ENCODE data around the gene PXN.

The PXN gene

DNA sequence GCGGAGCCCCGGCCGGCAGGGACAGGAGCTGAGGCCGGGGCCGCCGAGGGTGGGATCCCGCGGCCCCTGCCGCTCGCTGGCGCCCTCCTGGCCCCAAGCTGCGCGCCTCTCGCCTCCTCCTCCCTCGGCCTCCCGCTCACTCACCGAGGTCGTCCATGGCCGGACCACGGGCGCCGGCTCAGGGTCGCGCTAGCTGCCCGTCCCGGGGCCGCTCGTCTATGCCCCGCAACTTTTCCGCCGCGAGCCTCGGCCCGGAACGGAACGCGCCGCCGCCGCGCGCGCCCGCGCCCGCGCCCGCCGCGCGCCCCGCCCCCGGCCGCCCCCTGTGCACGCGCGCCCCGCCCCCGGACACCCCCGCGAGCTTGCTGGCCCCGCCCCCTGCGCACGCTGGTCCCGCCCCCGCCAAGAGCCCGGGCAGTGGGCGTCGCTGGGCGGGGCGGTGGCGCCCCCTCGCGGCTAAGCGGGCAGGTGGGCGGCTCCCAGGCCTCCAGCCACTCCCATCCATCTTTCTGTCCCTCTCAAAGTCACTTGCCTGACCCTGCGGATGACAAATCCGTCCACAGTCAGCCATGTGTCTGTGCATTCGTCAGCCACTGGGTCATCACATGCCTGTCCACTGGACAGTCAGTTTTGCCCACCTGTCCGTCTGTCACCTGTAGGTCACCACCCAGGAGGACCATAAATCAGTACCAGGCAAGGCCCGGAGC, at the start of gene PXN:
TSS of gene PXN (minus strand) at position 258 of the 707 bp plus-strand sequence. CDS start at position 157, 101 bp downstream.
- peak; percentile 93 for FAIRE-seq
- DNase-seq (ENCODE audit: insufficient read length, low spot score) = peak; percentile 73

DNA sequence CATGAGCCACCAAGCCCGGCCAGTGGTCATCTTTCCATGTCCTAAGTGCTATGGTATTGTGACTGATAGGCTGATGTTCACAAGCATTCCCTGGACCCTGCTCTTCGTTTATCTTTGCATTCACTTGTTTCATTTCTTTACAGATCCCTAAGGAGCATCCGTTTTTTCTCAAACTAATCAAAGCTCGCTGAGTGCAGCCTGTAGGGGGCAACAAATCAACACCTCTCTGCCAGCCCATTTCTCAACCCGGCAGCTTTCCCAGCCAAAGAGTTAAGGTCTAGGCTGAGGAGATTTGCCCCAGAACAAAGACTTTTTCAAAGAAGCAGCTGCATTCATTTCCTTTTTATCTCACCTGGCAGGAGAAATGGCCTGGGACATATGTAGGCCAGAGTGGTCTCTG, 48.7 kb upstream of the PXN start:
- no peak for DNase-seq (ENCODE audit: insufficient read length, low spot score)
- no peak for FAIRE-seq

DNA sequence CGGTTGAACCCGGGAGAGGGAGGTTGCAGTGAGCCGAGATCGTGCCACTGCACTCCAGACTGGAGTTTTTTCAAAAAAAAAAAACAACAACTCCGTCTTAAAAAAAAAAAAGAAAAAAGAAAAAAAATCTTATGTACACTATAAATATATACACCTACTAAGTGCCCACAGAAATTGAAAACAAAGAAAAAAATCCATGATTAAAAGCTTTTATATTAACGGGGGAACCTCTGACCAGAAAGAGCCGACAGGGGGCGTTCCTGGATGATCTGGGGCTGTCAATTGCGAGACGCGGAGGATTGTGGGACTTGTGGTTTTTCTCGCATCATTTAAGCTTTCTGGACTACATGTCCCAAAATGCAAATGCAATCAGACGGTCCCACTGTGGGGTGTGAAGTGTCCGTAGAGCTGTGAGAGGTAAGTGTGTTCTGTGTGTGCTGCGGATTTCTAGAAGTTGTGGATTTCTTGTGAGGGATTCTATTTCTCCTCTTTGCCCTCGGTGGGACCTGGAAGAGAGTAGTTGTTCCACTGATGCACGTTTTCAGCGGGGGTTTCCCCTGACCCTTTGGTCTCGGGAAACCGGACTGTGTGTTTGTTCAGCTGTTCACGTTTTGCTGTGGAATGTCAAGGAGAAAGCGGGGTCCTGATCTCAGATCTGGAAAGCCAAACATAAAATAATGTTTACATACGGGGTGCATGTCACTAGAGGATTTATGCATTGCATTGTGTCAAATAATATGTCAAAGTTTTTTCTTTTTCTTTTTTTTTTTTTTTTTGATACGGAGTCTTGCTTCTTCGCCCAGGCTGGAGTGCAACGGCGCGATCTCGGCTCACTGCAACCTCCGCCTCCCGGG, 36.7 kb upstream of the PXN start, which contains the start of gene SIRT4:
TSS of gene SIRT4 (plus strand) at position 360 of the 854 bp plus-strand sequence. CDS start 1,241 bp downstream, outside the sequence.
- peak; percentile 90 for FAIRE-seq
- DNase-seq (ENCODE audit: insufficient read length, low spot score) = peak; percentile 96

DNA sequence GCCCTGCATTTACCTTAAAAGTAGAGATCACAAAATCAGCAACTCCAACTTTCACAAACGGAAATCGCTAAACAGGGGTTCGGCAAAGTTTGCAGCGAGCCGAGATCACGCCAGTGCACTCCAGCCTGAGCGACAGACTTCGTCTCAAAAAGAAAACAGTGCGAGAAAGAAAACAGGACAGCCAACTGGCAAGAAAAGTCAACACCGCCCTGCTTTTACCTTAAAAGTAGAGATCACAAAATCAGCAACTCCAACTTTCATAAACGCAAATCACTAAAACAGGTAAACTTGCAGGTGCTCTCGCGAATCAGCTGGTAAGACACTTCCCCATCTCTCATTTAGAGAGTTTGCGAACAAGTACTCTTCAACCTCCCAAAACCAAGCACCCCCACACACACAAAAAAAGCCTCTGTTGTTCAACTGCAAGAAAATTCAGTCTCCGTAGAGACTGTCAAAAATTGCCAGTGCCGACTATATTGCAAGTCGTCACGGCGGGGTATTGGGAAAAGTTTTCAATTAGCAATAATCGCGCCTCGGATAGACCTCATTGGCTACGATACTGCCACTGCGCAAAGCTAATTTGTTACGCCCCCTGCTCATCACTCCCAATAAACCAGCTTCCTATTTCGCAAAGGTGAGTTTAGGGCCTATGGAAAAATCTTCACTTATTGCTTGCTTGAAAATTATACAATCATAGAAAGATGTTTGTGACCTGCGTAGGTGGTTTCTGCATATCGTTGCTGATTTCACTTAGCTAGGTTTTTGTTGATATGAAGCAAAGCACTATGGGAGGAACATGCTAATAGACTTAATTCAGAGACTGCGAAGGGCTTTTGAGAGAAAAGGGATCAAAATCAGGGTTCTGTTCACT, 27.4 kb upstream of the PXN start, which contains the start of gene RNU4-1:
TSS of gene RNU4-1 (minus strand) at position 577 of the 871 bp plus-strand sequence.
- peak; percentile 54 for DNase-seq (ENCODE audit: insufficient read length, low spot score)
- no peak for FAIRE-seq

DNA sequence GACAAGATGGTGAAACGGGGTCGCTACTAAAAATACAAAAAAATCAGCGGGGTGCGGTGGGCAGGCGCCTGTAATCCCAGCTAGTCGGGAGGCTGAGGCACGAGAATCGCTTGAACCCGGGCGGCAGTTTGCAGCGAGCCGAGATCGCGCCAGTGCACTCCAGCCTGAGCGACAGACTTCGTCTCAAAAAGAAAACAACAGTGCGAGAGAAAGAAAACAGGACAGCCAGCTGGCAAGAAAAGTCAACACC, 26.8 kb upstream of the PXN start:
- DNase-seq (ENCODE audit: insufficient read length, low spot score) (no peak), FAIRE-seq (no peak)

DNA sequence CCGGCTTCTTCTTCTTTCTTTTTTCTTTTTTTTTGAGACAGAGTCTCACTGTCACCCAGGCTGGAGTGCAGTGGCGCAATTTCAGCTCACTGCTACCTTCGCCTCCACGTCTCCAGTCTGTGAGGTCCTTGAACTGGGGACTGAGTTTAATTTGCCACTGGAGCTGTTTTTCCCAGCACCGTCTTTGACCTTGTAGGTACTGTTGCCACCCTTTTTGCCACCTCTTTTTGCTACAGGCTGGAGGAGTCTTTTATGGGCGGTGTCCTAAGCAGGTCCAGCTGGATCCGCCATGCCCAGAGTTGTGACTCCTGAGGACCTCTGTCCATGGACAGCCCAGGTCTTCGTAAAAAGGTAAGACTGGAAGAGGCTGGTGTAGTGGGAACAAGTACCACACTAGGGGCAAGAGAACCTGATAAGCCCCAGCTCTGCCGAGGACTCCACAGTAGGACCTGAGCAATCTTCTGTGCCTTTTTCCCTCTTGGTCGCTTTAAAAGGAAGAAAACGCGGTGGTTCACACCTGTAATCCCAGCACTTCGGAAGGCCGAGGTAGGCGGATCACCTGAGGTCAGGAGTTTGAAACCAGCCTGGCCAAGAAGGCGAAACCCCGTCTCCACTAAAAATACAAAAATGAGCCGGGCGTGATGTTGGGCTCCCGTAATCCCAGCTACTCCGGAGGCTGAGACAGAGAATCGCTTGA, 25.2 kb upstream of the PXN start:
- FAIRE-seq = no peak
- no peak for DNase-seq (ENCODE audit: insufficient read length, low spot score)

DNA sequence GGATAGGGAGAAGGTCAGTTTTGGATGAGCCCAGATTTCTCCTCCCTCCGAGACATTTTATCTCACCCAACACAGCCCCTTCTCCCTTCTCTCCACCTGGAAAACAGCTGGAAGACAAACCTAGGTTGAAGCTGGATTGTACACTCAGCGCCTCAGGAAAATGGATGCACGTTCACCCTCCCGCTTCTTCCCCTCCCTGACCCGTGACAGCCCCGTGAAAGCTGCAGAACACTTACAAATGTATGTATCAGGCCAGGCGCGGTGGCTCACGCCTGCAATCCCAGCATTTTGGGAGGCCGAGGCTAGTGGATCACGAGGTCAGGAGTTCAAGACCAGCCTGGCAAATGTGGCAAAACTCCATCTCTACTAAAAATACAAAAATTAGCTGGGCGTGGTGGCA, 22.0 kb upstream of the PXN start:
- FAIRE-seq (no peak), DNase-seq (ENCODE audit: insufficient read length, low spot score) (no peak)

DNA sequence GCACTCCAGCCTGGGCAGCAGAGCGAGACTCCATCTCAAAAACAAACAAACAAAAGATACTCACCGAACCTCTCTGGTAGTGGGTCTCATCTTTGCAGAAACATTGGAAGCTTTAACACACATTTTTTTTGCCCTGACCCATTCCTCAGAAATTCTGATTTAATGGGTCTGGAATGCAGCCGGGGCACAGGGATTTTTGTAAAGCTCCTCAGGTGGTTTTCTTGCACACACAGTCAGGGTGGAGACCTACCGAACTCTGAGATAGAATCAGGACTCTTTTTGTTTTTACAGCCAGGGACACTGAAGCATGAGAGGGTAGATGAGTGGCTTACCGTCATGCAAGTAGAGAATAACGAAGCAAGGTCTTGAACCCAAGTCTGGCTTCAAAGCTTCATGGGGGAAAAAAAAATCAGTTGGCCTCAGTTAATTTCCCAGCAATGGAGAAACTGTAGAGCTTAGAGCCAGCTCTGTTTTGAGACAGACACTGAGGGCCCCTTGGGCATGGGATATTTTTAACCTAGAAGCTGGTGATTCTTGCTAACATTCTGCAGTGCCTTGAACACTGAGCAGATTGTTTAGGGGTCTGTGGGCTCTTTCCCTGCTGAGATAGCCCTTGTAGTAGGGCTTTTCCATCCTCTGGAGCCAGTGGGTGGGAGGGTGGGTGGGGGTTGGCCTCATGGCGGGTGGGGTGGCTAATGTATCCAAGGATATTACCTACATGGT, 21.4 kb upstream of the PXN start:
- FAIRE-seq = no peak

DNA sequence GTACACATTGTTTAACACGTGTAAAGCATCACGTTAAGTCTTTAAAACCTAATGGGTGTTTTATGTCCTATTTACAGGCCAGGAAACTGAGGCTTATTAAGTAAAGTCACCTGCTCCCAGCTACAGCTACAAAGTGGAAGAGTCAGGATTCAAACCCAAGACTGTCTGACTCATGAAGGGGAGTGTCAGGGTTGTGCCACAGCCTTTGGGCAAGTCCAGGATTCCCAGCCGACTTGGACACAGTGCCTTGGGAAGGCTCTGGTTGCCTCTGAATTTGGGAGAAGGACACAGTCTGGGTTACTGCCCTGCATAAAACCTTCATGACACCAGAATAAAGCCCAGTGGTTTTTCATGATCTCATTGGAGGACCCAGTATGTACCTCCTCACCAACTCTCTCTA, 18.9 kb upstream of the PXN start:
- no peak for DNase-seq (ENCODE audit: insufficient read length, low spot score)
- FAIRE-seq = no peak

More for the DNA sequence above, 21.4 kb upstream of the PXN start:
- no peak for DNase-seq (ENCODE audit: insufficient read length, low spot score)

DNA sequence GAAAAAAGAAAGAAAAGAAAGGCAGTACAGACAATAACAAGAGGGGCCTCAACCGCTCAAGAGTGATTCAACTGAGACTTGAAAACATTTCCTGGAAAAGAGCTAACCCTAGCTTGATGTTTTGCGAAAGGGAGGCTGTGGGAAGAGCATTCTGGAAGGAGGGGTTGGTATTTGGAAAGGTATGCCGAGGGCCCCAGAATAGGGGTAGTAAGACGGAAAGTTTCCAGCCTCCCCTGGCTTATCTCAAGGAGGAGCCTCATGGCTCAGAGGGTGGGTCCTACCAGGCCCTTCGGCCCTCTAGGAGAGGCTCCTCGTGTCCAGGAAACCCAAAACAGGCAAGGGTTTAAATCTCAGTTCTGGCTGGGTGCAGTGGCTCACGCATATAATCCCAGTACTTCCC, 17.8 kb upstream of the PXN start:
- DNase-seq (ENCODE audit: insufficient read length, low spot score) (no peak), FAIRE-seq (no peak)

DNA sequence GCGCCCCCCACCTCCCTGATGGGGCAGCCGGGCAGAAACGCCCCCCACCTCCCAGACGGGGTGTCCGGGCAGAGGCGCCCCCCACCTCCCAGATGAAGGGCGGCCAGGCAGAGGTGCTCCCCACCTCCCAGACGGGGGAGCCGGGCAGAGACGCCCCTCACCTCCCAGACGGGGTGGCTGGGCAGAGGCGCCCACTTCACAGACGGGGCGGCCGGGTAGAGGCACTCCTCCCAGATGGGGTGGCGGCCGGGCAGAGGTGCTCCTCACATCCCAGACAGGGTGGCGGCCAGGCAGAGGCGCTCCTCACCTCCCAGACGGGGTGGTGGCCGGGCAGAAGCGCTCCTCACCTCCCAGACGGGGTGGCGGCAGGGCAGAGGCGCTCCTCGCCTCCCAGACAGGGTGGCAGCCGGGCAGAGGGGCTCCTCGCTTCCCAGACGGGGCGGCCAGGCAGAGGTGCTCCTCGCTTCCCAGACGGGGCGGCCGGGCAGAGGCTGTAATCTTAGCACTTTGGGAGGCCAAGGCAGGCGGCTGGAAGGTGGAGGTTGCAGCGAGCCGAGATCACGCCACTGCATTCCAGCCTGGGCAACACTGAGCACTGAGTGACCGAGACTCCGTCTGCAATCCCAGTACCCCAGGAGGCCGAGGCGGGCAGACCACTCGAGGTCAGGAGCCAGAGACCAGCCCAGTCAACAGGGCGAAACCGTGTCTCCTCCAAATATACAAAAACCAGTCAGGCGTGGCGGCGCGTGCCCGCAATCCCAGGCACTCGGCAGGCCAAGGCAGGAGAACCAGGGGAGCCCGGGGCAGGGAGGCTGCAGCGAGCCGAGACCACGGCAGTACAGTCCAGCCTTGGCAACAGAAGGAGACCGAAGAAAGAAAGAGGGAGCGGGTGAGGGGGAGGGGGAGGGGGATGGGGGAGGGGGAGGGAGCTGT, 12.9 kb upstream of the PXN start:
- FAIRE-seq = no peak

DNA sequence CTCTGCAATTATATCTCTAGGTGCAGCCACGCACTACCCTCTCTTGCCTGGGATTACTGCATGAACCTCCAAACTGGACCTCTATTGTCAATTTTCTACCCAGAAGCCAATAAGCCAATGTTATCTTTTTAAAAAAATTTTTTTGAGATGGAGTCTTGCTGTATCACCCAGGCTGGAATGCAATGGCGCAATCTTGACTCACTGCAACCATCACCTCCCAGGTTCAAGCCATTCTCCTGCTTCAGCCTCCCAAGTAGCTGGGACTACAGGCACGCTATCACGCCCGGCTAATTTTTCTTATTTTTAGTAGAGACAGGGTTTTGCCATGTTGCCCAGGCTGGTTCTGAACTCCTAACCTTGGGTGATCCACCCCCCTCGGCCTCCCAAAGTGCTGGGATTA, 11.2 kb upstream of the PXN start:
- FAIRE-seq = no peak
- no peak for DNase-seq (ENCODE audit: insufficient read length, low spot score)

More for the DNA sequence above, 12.9 kb upstream of the PXN start:
- no peak for DNase-seq (ENCODE audit: insufficient read length, low spot score)

DNA sequence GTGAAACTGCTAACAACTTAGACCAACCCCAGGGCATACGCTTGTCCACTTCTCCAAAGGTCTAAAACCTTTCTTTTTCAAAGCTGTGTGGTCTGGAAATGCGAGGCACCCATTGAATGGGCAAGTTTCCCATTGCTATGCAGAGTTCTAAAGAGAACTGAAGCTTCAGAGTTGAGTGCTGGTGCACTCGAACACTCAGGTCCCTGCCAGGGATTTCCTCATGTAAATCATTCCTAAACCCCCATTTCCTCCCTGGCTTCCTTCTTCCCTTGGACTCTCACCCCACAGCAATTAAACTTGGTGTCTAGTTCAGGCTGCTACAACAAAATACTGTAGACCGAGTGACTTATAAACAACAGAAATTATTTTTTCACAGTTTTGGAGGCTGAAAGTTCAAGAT, 2.2 kb upstream of the PXN start:
- DNase-seq (ENCODE audit: insufficient read length, low spot score) (no peak), FAIRE-seq (no peak)

DNA sequence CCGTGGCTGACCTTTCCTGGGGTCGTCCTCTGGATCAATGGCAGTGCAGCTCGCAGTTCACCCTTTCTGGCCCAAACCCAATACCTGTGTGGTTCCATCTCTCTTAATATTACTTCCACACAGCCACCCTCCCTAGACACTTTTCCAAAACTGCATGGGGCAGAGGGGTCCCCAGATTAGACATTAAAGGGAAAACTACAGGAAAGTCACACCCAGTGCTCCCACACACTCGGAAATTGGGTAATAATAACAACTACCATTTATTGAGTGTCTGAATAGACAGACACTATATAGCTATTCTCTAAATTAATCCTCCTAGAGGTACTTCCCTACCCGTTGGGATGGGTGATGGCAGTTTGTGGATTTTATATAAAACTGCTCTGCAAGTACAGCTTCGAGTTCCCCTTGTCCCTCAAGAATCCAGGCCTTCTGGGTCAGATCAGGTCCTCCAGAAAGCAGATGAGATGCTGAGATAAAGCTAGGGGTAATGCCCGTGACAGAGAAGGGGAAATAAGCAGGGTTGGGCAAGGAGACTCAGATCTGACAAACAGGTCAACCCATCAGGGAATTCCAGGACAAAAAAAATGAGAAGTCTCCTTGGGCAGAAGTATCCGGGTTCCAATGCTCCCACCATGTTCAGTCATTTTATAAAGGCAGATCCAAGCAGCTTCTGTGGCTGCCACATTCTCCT, 795 bp upstream of the PXN start:
- no peak for FAIRE-seq
- DNase-seq (ENCODE audit: insufficient read length, low spot score) = no peak

DNA sequence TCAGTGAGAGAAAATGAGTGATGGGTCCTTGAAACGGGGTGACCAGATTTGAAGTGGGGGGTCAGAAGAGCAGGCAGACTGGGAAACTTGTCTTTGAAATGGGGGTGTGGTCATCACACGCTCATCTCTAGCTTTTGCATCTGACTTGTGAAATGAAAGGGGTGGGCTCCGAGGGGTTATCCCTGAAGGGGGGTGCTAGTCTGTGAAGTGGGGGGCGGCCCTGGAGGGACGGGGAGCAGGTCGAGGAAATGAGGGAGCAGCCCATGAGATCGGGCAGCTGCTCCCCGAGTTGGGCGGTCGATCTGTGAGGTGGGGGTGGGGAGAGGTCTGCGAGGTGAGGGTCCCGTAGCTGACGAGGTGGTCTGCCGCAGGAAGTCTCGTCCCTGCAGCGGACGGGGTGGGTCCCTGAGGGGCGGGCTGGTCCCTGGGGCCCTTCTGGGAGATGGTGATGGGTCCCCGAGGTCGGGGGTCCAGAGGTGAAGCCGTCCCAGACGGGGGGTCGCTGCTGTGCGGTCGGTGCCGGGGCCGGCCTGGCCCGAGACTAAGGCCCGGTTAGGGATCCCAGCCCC, 542 bp downstream of the PXN start:
- FAIRE-seq (no peak), DNase-seq (ENCODE audit: insufficient read length, low spot score) (no peak)

DNA sequence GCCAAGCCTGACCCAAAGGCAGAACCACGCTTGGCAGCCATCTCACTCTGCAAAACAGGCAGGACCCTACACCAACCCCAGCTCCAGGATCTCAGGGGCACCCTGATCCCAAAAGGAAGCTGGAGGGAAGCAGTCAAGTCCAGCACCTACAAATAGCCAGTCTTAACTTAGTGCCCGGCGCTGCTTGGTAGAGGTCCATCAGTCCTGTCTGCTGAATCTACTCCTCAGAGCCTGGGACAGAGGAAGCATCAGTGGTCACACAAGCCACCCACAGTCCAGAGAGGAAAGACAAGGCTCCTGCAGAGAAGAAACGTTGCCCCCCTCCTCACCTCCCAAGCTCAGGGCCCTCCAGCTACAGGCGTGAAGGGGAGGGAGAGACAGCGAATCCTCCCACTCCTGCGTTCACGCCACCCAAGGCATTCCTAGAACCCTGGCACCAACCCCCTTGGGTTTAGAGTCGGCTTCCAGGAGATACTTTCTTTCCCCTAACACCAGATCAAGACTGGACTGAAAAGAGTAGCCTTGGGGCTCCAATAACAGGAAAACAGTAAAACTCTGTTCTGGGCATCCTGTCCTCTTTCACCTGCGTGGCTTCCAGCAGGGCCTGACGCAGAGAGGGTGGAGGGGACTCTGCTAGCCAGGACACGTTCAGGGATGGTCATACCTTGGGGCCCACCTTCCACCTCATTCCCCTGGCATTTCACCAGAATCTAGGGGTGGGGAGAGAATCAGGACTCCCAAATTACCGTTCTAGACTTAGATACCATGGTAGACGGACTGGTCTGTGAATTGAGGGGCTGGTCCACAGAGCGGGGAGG, 1.2 kb downstream of the PXN start:
- DNase-seq (ENCODE audit: insufficient read length, low spot score) (no peak), FAIRE-seq (no peak)

DNA sequence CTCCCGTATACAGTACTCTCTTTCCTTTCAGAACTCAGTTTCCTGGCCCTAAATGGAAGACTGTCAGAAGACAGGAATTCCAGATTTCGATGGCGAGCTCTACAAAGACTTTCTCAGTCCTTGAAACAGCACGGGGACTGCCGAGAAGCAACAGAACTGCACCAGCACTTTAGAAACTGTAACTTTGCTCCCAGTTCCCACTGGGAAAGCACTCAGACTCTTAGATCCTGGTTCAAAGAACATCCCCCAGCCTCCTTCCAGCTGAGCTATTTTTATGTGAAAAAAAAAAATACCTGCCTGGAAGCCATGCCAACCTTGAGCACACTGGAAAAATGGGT, 1.8 kb downstream of the PXN start:
- FAIRE-seq (no peak), DNase-seq (ENCODE audit: insufficient read length, low spot score) (no peak)

All from HTR-8/SVneo (cell line).